SH-SY5Y (cell line): ENCODE results near the gene PLET1.

ENCODE experiments used
- GATA2 ChIP-seq: IDR thresholded peaks from 2 replicates; pipeline ENCODE4 v1.6.1; 2011; ENCODE audit warnings: mild to moderate bottlenecking, low read depth, low read length
- GATA3 ChIP-seq: IDR thresholded peaks from 2 replicates; pipeline ENCODE4 v1.6.1; 2011; ENCODE audit warnings: low read depth, mild to moderate bottlenecking, low read length, moderate library complexity

PLET1 gene, protein sequence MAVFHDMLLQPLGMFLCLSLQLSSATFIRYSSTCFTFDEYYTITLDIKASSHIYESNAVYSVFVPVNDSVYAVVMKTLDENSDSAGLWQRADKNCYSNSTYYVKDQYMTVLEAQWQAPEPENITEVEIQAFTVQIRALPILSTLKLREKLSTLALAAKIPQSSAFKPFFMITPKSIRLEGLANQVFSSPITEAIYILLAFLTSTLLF

DNA sequence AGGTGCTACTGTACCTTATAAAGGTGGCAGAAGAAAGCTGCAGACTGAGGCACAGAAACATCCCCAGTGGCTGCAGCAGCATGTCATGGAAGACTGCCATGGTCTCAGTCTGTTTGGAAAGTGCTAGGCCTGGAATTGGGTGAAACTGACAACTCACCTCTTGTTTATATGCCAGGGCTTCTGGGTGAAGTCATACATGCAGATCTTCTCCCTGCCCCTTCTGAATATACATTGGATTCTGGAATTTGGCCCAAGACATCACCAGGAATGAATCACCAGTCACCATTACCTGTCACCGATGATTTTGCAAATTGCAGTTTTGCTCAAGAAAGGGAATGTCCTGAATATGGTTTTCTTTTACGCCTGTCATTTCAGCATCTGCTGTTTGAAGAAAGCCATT, at the start of gene PLET1:
PLET1 (minus strand) TSS at position 371 of the 400 bp plus-strand sequence; CDS start at position 100, 271 bp downstream.
- no peak for TF ChIP-seq GATA3
- TF ChIP-seq GATA2 = no peak

DNA sequence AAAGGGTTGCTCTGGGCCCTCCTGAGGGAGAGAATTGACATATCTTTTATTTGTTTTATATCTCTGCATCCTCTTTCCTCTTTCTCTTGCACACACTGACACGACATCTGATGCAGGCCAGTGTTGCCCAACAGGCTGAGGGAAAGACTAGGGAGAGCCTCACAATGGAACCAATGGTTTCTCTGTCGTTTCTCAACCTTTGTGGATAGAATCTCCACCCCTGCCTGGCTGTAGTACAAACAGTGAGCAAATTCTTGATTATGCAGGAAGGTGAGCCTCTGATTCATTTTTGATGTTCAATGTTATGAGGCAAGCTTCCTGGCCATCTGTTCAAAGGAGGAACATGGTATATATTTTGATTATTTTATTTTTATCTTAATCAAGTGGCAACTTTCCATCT, 49.8 kb upstream of the PLET1 start:
- TF ChIP-seq GATA2 (no peak), GATA3 (no peak)

DNA sequence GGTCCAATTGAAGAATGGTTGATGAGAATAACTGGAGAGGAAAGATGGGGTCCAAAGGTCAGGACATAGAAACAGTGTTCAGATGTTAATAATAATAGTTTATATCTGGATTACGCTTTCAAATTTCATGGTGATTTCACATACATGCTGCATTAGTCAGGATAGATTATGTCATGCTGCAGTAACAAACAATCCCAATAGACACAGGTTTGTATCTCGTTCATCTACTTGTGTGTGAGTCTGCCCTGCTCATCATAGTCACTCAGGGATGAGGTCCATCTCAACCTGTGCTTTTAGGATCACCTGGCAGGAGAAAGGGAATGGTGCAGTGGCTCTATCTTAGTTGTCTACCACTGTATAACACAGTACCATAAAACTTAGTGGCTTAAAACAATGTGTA, 48.0 kb upstream of the PLET1 start:
- no peak for TF ChIP-seq GATA2

GRCh38 chr11:112307616-112308015, 47.0 kb upstream of the PLET1 start:
- no peak for TF ChIP-seq GATA3
- TF ChIP-seq GATA2 = no peak

DNA sequence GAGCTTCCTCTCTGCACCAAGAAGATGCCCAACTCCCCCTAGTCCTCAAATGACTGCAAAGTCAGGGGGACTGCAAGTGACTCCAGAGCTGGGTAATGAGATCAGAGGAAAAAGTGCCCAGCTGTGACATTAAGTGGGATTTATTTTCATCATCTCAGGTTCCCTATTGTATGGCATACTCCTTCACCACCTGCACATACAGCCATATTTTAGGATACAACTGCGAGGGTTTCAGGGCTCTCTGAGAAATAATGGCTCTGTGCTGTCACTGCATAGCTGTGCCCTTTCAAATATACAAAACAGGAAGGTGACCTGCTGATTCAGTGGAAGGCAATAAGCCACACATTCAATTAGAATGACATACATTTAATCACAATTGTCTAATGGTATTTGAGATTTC, 45.6 kb upstream of the PLET1 start:
- TF ChIP-seq GATA3 = no peak
- no peak for TF ChIP-seq GATA2

- no peak for TF ChIP-seq GATA2
- TF ChIP-seq GATA3 = no peak
Observed at GRCh38 chr11:112304914-112305313, 44.3 kb upstream of the PLET1 start.

DNA sequence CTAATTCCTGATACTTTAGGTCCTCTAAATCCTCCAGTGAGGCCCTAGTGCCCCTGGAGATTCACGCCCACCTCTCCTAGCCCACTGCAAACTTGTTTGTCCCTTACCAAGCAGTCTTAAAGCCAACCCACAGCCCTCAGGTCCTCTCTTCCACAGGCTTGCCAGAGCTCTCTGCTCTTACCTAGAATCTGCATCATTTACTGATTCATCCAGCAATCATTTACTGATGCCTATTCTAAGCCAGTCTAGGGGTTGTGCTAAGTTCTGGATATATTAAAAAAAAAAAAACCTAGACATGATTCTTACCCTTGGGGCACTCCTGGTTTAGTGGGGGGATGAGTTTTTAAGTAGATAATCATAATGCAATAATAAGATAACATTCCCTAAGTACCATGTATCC, 43.0 kb upstream of the PLET1 start:
- TF ChIP-seq GATA2 (no peak), GATA3 (no peak)

DNA sequence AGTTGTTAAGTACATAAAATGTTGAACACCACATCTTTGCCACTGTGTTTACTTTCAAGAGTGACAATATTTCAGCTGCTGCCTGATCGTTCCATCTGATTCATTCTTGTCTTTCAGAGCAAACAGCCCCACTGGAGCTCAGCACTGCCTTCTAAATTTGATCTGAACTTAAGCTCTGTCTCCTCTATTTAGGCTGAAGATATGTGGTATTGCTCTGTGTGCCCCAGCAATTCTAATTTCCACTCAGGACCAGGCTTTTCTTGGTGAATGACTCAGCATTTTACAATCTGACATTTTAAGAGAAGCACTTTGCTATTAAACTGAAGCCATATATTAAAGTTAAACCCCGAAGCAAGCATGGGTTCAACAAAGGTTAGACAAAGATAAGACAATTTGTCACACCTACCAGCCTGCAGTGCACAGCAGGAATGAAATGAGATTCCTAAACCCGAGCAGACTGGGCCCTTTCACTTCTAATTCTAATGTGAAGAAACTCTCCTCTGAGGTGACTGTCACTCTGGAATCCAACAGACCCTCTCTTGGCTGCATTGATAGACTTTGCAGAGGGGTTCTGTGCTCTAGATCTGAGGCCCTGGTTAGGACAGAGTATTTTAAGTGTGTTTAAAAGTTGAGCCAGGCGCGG, 41.7 kb upstream of the PLET1 start:
- no peak for TF ChIP-seq GATA3
- TF ChIP-seq GATA2 = no peak

DNA sequence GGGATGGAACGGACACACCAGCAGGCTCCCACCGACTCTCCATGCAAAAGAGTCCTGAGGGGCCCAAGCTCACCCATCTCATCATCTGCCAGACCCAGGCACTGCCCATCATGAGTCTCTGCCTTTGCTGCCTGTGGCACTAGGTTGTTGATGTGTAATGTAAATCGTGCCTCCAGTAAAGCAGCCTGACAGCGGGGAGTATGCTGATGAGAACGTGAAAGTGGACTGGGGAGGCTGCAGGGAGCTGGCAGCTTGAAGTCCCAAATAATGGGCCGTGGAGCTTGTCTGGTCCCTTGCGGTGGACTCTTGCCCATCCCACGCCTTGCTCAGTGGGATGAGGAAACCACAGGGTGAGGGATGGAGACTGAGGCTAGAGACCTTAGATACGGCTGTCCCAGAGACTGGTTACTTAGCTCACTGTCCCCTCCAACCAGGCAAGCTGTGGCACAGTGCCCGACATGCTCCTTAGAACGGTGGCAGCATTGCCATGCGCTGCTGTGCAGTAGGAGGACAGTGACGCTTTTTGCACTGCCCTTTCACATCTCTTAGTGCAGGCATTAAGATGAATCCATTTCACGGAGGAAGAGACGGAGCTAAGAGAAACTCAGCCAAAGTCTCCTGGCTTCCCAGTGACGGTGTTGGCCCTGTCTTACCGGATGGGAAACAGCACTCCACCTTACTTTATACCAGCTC, 39.6 kb upstream of the PLET1 start:
- TF ChIP-seq GATA2 = no peak
- TF ChIP-seq GATA3 = no peak

- TF ChIP-seq GATA3 (no peak), GATA2 (no peak)
Observed at GRCh38 chr11:112298535-112298934, 37.9 kb upstream of the PLET1 start.

DNA sequence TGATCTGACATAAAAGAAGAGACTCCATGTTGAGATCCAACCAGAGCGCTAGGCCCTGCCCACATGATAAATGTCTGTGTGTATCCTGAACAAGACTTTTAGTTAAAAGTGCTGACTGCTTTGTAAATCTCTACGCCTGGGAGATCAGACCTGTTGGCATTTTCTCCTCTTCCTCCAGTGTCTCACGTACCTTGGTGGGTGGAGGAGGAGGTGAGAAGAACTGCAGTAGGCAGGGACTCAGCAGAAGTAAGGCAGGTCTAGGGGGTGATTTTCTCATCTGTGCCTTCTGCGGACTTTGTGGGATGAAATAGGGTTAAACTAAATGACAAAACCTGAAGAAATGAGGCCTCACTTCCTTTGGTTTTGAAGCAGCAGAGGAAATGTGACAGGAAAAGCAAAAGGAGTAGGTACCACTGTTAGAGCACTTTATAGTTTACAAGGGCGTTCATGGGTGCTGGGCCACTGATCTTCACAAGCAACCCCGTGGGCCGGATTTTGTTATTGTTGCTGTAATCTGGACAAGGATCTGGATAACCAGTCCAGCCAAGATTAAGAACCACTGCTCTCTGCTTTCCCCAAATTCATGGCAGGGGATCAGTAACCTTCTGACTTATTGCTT, 36.7 kb upstream of the PLET1 start:
- TF ChIP-seq GATA2 = no peak
- no peak for TF ChIP-seq GATA3

DNA sequence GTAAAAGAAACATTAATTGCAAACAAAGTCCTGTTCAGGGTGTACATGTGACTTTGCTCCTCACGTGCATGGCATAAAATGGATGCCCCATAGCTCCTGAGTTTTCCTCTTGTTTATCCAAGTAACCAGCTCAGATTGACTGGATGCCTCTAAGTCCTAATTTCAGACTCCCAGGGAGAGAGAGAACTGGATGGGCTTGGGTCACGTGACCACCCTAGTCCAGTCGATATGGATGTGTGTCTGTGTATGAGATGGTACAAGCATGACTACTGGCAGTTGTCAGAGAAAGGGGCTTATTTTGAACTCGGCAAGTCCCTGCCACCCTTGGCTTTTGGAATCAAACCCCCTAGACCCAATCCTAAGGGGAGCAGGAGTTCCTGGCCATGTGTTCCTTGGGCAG, 35.4 kb upstream of the PLET1 start:
- no peak for TF ChIP-seq GATA3
- no peak for TF ChIP-seq GATA2

DNA sequence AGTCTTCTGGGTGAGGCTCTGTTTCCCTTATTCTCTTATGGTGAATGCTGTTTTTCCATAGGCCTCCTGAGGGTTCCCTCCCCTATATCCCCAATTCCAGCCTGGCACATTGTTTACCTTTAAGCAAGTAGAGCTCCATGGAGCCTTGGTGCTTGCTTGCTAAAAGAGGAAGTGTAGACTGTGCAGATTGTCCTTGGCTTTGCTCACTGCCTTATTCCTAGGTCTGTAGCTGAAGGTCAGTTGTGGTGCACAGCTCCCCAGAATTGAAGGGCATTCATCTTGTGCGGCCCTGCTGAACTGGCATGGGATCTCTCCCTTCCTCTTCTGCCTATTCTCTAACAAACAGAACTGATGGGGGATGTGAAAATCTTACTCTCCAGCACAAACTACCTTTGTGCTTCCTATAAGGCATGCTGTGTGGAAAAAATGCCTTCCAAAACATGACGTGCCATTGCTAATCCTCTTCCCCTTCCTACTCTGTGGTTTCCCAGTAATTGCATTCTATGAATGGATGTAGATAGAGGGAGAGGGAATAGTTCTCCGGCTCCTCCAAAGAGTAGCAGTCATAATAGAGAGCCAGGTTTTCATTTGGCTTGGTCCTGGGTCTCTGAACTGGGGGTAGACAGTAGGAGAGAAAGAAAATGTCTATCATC, 34.2 kb upstream of the PLET1 start:
- TF ChIP-seq GATA3 (no peak), GATA2 (no peak)

- TF ChIP-seq GATA2 = no peak
- no peak for TF ChIP-seq GATA3
Observed at GRCh38 chr11:112293614-112294013, 33.0 kb upstream of the PLET1 start.
